Measurements from ENCODE around the gene DRC7.
"Not testable (repeated sequence)": the region's sequence is repeated elsewhere in the genome, so short reads cannot be mapped to it uniquely, and the experiment has no call there.

The DRC7 gene

GRCh38 chr16:57660715-57661463 lies 33.7 kb upstream of the DRC7 start:
- no peak for FAIRE-seq

GRCh38 chr16:57661510-57661909 lies 33.1 kb upstream of the DRC7 start:
- FAIRE-seq, result no peak

GRCh38 chr16:57661936-57662906 lies 32.4 kb upstream of the DRC7 start:
- FAIRE-seq, result no peak

GRCh38 chr16:57663436-57663835 lies 31.2 kb upstream of the DRC7 start:
- FAIRE-seq, result no peak

- no peak for FAIRE-seq
Observed at GRCh38 chr16:57663917-57664661, 30.5 kb upstream of the DRC7 start.

GRCh38 chr16:57664662-57665025 lies 30.0 kb upstream of the DRC7 start:
- no peak for FAIRE-seq

- no peak for FAIRE-seq
Observed at GRCh38 chr16:57665541-57665940, 29.1 kb upstream of the DRC7 start.

GRCh38 chr16:57666353-57667047 lies 28.1 kb upstream of the DRC7 start:
- FAIRE-seq, result no peak

GRCh38 chr16:57667048-57667525 lies 27.5 kb upstream of the DRC7 start:
- FAIRE-seq, result no peak

GRCh38 chr16:57667526-57668262 lies 26.9 kb upstream of the DRC7 start:
- no peak for FAIRE-seq

- FAIRE-seq, result no peak
Observed at GRCh38 chr16:57668263-57668571, 26.4 kb upstream of the DRC7 start, which contains the start of gene ADGRG3. Gene ADGRG3 (plus strand): TSS chr16:57668306. CDS start chr16:57668348, 42 bp downstream.

GRCh38 chr16:57668630-57669475 lies 25.8 kb upstream of the DRC7 start:
- no peak for FAIRE-seq

- no peak for FAIRE-seq
Observed at GRCh38 chr16:57669476-57670162, 25.0 kb upstream of the DRC7 start.

- no peak for FAIRE-seq
Observed at GRCh38 chr16:57670196-57670595, 24.4 kb upstream of the DRC7 start.

- not testable (repeated sequence) for FAIRE-seq
Observed at GRCh38 chr16:57671451-57671850, 23.2 kb upstream of the DRC7 start.

- no peak for FAIRE-seq
Observed at GRCh38 chr16:57672416-57672815, 22.2 kb upstream of the DRC7 start.

- no peak for FAIRE-seq
Observed at GRCh38 chr16:57672824-57673223, 21.8 kb upstream of the DRC7 start.

GRCh38 chr16:57675741-57676551 lies 18.7 kb upstream of the DRC7 start:
- no peak for FAIRE-seq

- no peak for FAIRE-seq
Observed at GRCh38 chr16:57676553-57677085, 18.0 kb upstream of the DRC7 start.

Data from islet of Langerhans (tissue), 1 donor.